Fibroblast of skin of left biceps (primary cell): ENCODE data around the gene CSTF3.
"Not testable (repeated sequence)": the region's sequence is repeated elsewhere in the genome, so short reads cannot be mapped to it uniquely, and the experiment has no call there.

Source experiments
- DNase-seq, 2 experiments: peaks; one replicate each; pipeline ENCODE4 v3.0.0-alpha.2; 2013; ENCODE audit warnings: low read depth in 2 of 2

Gene CSTF3

DNA sequence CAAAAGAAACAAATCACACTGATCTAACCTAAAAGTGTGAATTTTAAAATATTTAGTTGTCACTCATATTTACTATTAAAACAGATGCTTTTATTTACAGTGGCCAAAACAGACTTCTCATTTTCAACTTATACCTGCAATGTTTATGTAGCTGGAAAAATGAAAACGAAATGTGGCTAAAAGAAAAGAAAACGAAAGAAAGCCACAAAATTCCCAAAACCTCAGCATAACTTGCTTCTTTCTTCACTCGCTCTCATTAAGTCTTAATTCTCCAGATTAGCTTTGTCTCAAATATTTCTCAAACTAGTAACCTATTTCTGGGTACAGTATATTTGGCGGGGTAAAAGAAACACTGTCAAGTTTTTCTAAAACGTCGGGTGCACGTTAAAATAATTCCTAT lies 693 bp downstream of the CSTF3 start:
- DNase-seq, result no peak

DNA sequence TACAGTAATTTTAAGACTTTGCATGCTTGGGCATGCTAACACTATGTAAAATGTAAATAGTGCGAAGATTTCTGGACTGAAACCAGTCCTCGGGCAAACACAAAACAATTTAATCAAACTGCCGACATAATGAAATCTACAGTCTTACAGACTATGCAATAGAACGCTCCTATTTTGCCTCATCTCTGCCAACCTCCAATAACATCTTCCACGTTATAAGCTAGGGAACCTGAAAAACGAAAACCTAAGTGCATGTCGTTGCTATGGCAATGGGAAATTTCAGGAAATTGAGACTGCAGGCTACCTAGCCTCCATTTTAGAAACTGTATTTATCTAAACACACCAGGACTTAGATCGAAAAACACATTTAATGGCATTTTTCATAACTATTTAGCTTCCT lies 1.1 kb downstream of the CSTF3 start:
- DNase-seq, result no peak

DNA sequence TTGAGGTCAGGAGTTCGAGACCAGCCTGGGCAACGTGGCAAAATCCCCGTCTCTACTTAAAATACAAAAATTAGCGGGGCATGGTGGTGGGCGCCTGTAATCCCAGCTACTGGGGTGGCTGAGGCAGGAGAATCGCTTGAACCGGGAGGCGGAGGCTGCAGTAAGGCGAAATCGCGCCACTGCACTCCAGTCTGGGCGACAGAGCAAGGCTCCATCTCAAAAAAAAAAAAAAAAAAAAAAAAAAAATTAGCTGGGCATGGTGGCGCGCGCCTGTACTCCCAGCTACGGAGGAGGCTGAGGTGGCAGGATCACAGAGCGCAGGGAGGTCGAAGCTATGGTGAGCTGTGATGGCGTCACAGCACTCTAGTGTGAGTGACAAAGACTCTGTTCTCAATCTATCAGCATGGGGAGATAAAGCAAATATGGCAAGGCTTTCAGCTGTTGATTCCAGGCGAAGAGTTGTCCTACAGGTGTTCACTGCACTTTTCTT lies 1.9 kb downstream of the CSTF3 start:
- DNase-seq, result not testable (repeated sequence)

DNA sequence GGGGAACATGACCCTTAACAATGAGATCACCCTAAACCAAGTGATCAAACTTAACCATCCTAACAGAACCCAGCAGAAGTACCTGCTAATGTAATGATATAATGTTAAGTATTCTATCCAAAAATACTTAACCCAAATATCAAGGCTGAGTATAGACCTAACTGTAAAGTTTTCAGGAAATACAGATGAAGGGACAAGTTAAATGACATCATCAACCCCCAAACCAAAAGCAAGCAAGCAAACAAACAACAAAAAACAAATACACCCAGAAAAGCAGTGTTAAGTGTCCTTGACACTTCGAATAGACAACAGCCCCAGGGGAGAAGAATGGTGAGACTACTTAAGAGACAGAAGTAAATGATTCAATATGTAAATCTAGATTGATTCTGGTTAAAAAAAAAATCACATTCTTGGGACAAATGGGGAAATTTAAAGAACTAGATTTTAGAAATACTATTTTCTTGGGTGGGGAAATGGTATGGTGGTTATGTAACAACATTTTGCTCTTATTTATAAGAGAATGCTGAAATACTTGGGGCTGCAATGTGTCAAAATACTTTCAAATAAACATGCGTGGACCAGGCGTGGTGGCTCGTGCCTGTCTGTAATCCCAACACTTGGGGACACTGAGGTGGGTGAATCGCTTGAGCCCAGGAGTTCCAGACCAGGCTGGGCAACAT lies 2.5 kb downstream of the CSTF3 start:
- no peak for DNase-seq

DNA sequence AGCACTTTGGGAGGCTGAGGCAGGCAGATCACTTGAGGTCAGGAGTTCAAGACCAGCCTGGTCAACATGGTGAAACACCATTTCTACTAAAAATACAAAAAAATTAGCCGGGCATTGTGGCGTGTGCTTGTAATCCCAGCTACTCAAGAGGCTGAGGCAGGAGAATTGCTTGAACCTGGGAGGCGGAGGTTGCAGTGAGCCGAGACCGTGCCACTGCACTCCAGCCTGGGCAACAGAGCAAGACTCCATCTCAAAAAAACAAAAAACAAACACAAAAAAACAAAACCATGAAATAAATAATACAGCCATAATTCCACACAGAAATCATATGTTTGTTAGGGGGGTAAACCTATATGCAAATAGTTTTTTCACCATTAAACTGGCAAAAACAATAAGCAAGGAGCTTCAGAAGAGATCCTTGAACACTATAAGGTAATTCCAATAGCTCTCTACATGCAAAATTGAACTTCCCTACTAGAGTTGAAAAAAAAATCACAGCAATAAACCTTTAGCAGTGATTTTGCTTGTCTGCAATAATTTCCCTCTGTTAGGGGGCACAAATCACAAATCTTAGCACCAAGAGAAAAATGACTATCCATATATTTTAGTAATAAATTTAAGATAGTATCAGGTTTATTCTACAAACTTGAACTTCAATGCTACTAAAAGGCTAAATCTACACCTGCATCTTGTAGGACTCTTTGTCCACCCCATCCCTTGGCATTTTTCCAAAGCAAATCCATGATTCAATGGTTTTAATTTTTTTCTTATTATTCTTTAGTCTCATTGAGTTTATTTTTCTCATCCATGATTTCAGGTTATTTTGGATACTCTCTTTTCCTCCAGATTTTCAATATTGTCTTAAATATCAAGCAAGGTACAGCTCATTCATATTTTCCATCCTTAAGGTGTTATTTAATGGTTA lies 3.9 kb downstream of the CSTF3 start:
- DNase-seq, result no peak

DNA sequence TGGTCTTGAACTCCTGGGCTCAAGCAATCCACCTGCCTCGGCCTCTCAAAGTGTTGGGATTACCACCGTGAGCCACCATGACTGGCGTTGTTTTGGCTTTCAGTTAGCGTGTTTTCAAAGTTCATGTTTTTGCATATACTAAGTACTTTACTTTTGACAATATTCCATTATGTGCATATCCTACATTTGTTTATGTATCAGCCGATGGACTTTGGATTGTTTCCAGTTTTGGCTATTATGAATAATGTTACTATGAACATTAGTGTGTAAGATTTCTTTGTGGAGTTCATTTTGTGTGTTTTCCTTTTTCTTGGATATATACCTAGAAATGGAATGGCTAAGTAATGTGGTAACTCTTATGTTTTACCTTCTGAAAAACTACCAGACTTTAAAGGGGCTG lies 9.9 kb downstream of the CSTF3 start:
- DNase-seq, result no peak

DNA sequence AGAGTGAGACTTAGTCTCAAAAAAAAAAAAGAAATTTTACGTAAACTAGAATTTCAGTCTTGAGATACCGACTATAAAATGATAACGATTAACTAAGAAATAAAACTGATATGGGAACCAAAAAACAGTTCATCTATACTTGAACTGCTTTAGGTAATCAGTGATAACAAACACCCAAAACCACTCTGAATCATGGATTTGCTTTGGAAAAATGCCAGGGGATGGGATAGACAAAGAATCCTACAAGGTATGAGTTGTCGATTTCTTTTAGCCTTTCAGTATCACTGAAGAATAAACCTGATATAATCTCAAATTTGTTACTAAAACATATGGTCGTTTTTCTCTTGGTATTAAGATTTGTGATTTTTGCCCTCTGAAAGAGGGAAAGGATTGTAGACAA lies 13.7 kb downstream of the CSTF3 start:
- no peak for DNase-seq

DNA sequence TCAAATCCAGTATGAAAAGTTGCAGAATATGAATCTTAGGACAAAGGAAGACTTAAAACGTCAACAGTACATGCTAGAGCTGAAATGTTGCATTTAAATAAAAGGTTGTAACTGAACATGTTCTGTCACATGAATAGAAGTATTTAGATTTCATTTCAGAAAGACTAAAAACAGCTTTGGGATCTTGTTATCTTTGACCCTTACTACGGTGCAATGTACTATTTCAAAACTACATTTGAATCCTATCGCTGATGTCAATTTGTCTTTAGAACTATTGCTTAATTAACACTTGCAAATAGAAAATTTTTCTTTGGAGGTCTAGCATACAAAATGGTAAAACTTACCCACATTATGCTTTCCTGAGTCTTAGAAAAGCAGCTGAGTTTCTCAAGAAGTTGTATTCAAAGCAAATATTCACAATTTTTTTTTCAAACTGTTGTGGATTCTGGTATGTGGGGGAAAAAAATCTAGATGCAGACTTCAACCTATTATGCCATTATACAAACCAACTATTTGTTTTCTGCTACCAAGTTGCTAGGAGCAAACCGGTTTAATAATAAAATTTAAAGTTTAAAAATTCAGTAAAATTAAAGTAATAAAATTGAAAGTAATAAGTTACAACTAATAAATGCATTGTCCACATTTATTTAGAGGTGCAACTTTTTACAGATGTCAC lies 25.4 kb downstream of the CSTF3 start:
- no peak for DNase-seq

DNA sequence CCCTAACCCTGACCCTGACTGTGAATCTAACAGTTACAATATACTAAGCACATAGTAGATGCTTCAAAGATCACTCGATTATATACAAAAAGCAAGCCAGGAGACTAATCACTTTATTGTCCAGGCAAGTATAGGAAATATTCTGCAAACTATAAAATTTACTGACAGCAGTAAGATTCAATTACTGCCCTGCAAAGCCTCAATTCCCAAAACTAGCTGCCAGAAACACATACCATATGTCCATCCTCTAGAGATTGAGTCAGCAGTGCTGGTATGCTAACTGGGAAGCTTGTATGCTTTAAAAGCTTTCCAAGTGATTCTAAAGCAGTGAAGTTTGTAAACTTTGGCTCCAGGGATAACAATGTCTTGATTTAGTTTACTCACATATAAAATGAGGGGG lies 26.1 kb downstream of the CSTF3 start:
- DNase-seq, result peak; percentile 71 to 75

DNA sequence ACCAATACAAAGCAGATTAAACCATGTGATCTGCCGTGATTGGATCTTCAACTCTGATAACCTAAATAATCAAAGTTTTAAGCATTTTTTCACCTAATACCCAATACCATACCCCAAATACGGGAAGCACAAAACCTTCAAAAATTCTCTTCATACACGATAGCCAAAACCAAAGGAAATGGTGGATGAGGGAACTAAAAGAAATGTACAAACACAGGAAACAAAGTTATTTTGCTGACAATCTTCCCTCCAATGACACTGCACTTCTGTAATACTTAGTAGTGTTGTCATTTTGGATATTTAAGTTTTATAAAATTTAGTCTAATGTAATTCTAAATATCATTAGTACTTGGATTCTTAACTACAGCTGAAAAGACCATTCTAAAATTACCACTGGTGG lies 27.0 kb downstream of the CSTF3 start:
- no peak for DNase-seq

DNA sequence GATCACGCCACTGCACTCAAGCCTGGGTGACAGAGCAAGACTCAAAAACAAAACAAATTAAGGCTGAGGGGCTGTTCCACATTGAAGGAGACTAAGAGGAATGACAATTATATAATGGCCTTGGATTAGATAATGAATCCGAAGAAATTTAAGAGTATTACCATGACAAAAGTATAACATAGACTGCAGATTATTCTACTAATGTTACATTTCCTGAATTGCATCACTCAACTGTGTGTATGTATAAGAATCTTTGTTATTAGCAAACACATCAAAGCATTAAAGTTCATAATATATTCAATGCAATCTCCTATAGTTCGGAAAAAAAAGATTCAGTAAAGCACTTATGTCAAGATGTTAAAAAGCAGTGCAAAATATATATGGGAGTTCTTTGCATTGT lies 27.5 kb downstream of the CSTF3 start:
- no peak for DNase-seq

DNA sequence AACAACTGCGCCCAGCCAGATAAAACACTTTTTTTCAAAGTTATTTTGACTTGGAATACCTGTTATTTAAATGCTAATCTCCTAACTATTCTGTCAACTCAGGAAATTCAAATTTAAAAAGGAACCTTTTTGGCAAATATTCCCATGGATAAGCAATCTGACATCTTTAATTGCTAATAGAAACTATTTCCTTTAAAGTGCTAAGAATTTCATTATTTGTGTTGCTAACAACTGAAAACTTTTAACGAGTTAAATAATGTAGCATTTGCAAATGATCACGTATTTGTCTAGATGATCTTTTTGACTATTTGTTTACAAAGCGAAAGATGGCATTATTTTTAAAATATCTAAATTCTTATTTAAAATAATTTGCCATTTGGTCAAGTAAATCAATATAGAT lies 28.8 kb downstream of the CSTF3 start:
- no peak for DNase-seq

DNA sequence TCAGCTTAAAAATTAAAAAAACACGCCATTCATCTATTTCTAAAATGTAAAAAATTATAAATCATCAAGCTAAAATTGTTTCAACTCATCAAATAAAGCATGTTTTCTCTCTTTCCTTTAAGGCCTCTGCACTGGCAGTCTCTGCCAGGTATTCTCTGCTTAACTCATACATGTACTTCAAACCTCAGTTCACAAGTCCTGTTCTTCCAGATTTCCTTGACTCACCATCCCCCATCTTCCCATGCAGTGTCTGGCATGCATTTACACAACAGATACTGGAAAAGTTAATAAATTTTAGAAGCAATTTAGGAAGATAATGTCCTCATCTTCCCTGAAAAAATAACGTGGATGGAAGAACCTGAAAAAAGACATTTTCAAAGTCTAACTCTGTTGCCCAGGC lies 32.5 kb downstream of the CSTF3 start:
- DNase-seq, result no peak

DNA sequence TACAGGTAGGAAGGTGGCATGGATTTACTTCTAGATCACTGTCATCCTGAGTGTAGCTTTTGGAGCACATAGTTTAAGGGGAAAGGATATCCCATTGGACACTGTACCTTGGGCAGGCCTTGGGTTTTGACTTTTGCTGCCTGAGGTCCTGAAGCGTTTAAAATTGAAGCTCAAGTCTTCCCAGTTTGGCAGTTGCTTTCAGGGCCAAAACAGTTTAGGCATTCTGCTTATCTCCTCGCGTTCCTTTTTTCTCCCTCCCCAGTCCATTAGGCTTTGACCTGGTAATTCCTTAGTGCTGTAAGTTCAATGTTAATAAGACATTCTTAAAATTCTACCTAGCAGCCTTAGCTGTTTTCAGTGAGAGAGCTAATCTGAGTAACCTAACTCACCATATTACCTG lies 35.7 kb downstream of the CSTF3 start:
- DNase-seq, result no peak

DNA sequence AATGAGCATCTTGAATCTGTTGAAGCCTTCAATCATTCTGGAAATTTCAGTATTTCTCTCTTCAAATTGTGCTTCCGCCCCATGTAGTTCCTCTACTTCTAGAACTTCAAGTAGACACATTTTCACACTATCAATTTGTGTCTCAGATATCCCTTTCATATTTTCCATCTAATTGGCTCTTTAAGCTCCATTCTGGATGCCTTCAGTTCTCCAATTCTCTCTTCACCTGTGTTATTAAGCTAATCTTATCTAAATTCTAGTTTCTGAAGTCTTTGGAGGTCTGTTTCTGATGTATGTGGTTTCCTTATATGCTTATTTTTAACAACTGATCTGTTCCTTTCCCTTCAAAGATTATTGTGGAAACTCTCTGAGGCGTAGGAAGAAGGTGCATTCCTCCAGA lies 36.3 kb downstream of the CSTF3 start:
- DNase-seq, result no peak

DNA sequence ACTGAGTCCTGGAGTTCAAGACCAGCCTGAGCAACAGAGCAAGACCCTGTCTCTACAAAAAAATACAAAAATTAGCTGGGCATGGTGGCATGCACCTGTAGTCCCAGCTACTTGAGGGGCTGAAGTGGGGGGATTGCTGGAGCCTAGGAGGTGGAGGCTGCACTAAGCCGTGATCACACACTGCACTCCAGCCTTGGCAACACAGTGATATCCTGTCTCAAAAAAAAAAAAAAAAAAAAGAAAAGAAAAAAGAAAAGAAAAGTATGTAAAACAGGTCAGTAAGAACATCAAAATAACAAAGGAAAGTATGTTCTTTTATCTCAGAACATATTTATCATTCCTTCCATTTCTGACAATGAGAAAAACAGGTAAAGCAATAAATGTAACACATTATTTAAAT lies 38.6 kb downstream of the CSTF3 start:
- DNase-seq, result not testable (repeated sequence)

DNA sequence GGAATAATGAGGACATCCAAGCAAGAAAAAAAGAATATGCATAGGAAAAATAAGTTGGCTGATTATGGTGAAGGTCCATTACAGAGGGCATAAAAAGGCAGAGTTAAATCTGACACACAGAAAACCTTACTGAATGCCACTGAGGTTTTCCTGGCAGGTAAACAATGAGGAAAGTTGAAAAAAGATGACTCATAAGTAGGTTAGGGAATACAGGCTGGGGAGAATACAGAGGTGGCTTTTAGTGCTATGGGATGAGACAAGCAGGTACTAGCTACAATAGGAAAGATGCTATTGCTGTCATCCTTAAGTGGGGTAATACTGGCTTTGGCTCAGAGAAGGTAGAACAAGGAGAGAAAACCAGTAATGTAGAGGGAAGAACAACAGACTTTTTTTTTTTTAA lies 44.7 kb downstream of the CSTF3 start:
- DNase-seq, result no peak

DNA sequence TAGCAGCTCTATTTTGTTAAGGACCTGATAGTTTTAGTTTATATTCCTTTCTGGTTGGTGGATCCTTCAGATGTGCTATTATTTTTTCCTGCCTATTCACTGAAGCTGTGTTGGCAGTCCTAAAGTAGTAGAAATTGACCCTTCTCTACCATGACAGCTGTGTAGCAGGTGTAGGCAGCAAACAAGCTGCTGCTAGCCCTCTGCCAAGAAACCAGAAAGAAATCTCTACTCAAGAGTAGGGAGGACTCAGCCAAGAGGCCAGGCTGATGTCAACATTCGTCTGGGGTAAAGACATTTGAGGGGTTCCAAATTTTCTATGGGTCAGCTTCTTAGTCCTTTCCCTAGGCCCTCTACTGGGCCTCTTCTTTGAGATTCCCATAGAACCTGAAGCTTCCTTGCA lies 51.2 kb downstream of the CSTF3 start:
- no peak for DNase-seq

DNA sequence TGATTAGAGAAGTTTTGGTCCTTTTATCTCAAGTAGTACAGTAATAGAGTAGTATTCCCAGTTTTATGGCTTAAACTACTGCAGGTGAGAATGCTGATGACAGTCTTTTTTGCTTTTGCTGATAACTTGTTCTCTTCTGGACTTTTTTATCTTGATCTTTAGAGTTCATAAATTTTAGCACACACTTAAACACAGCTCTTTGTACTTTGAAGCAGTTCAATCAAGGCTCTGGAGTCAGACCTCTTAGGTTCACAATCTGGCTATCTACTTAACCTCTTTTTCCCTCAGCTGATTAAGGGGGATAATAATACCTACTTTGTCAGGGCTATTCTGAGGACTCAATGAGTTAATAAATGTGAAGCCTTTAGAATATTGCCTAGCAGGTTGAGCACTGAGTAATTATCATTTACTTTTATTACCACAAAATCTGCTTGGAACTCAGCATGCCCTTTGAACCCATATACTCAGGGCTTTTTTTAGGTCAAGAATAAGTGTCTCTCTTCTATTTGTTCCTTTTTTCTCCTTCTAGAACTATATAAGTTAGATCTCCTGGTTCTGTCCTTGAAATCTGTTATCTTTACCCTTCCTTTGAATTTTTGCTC lies 51.9 kb downstream of the CSTF3 start:
- no peak for DNase-seq

DNA sequence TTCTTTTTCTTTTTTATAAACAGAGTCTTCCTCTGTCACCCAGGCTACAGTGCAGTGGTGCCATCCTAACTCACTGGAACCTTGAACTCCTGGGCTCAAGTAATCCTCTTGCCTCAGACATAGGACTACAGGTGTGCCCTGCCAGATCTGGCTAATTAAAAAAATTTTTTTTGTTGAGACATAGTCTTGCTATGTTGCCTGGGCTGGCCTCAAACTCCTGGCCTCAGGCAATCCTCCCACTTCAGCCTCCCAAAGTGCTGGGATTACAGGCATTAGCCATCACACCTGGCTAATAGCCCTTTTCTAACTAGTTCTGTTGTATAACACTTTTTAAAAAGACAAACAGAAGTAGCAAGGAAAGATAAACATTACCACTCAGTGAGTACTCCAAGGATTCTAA lies 57.4 kb downstream of the CSTF3 start:
- DNase-seq, result no peak

DNA sequence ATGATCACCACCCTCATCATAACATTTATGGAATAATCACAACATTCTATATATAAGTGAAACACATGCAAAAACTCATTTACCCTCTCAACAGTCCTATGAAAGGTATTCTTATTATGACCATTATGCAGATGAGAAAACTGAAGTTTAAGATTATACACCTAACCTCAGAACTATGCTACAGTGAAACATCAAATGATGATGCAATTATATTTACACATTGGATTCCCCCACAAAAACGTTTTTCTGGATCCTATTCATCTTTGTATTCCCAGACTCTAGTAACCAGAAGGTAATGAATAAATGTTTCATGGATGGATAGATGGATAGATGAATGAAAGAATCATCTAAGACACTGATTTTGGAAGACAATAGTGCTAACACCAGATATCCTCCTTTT lies 67.1 kb downstream of the CSTF3 start:
- DNase-seq, result no peak

DNA sequence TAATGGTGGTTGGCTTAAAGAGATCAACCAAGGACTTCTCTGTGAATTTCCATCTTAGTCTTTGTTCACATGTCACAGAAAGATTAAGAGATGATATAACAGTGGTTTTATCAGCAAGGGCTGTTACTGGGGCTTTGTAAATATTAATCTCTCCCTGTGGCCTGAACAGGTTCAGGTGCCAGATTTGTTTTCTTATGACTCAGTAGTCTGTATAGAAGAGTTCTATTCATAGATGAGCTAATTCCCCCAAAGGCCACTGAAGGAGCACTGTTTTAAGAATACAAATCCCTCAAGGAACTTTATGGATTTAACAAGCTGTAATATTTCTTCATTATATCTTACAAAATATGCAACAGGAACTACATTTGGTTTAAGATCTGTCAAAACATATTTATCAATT lies 71.5 kb downstream of the CSTF3 start:
- no peak for DNase-seq
